CD4-positive, alpha-beta T cell (primary cell): ENCODE measurements around the gene DOK3. TPM values are rescaled to one million over a fixed set of nuclear protein-coding genes. Genes with fewer than 3 reads are reported as not detected.
"Not testable (repeated sequence)": the region's sequence is repeated elsewhere in the genome, so short reads cannot be mapped to it uniquely, and the experiment has no call there.

ENCODE experiments used
- ATAC-seq: fragments of 200-7000 bp; cut with Tn5 transposase; one replicate; pipeline ENCODE4 v1.10.0; 2022; ENCODE audit warnings: mild to moderate bottlenecking; ENCODE audit not compliant: poor library complexity
- CTCF ChIA-PET: fragments of 350-600 bp; sonication (Branson Sonifier 250); formaldehyde crosslinking; loops from one replicate; lab custom pipeline; 2021; ENCODE audit warnings: antibody characterized with exemption, inconsistent platforms; lab: Charles Lee
- POLR2A ChIA-PET: fragments of 350-600 bp; sonication (Branson Sonifier 250); formaldehyde crosslinking; loops from one replicate; lab custom pipeline; 2021; ENCODE audit warnings: antibody characterized with exemption, inconsistent platforms; lab: Charles Lee
- DNase-seq, 14 experiments: peaks; one replicate each; pipeline ENCODE4 v3.0.0-alpha.2; 2013 to 2020; ENCODE audit warnings: mixed read lengths in 2 of 14
- H3K27ac ChIP-seq, 2 donors: one replicate each; pipeline versions ENCODE4 v1.5.1 to v1.7.0; 2013; ENCODE audit warnings: low read length in 2 of 2, low read depth in 1 of 2, mild to moderate bottlenecking in 1 of 2
- H3K27me3 ChIP-seq, 2 experiments: 1 replicate in 1 of 2; 2 replicates in 1 of 2; pipeline versions ENCODE4 v1.6.1 to v1.7.0; 2013; ENCODE audit warnings: low read length in 2 of 2, control low read depth in 1 of 2, mild to moderate bottlenecking in 1 of 2, moderate library complexity in 1 of 2; ENCODE audit not compliant: insufficient read depth in 2 of 2, control insufficient read depth in 1 of 2
- H3K36me3 ChIP-seq: one replicate; pipeline ENCODE4 v1.6.1; 2013; ENCODE audit warnings: low read length, control low read depth; ENCODE audit not compliant: insufficient read depth
- H3K4me1 ChIP-seq: one replicate; pipeline ENCODE4 v1.6.1; 2013; ENCODE audit warnings: low read length, control low read depth; ENCODE audit not compliant: insufficient read depth
- H3K4me3 ChIP-seq: one replicate; pipeline ENCODE4 v1.5.1; 2013; ENCODE audit warnings: mild to moderate bottlenecking, low read length, moderate library complexity
- H3K9me3 ChIP-seq, 2 experiments: 1 replicate in 1 of 2; 2 replicates in 1 of 2; pipeline versions ENCODE4 v1.6.1 to v1.7.0; 2013; ENCODE audit warnings: low read length in 2 of 2, mild to moderate bottlenecking in 2 of 2, control low read depth in 1 of 2, moderate library complexity in 1 of 2; ENCODE audit not compliant: control insufficient read depth in 1 of 2, insufficient read depth in 1 of 2
- H3K27ac Mint-ChIP-seq: one replicate; pipeline ENCODE4 v1.8.0; 2020; ENCODE audit warnings: mixed read lengths
- H3K27me3 Mint-ChIP-seq: one replicate; pipeline ENCODE4 v1.8.0; 2021; ENCODE audit warnings: mixed read lengths
- H3K36me3 Mint-ChIP-seq: one replicate; pipeline ENCODE4 v1.8.0; 2021; ENCODE audit warnings: low read depth, mixed read lengths
- H3K4me1 Mint-ChIP-seq: one replicate; pipeline ENCODE4 v1.8.0; 2021; ENCODE audit warnings: low read depth, mixed read lengths
- H3K4me3 Mint-ChIP-seq: one replicate; pipeline ENCODE4 v1.8.0; 2020; ENCODE audit warnings: mild to moderate bottlenecking, mixed read lengths
- H3K9me3 Mint-ChIP-seq: one replicate; pipeline ENCODE4 v1.8.0; 2020; ENCODE audit warnings: mixed read lengths
- intact Hi-C, 2 experiments: fragments of 100-400 bp; cut with DNase I in 1 of 2; cut with micrococcal nuclease in 1 of 2; formaldehyde crosslinking; loops; one replicate each; pipeline versions ENCODE4 v1.15.1 to v1.9.0; 2023 to 2025; cut with DNase I, micrococcal nuclease
- total RNA-seq, 174 experiments: library from RNA in 2 of 174; stranded (reverse) in 2 of 174; gene quantifications; one replicate each; pipeline ENCODE4 v1.2.3 and lab custom pipeline; 2021 to 2026
- TF ChIP-seq, protein P1 (sequence below): fragments of 200-600 bp; IDR thresholded peaks from one replicate; pipeline ENCODE4 v1.8.0; 2022; ENCODE audit warnings: antibody characterized with exemption, mild to moderate bottlenecking

Gene DOK3
- total RNA-seq, 2 experiments from 2014 or later, result 1.3 to 1.4 TPM

DNA sequence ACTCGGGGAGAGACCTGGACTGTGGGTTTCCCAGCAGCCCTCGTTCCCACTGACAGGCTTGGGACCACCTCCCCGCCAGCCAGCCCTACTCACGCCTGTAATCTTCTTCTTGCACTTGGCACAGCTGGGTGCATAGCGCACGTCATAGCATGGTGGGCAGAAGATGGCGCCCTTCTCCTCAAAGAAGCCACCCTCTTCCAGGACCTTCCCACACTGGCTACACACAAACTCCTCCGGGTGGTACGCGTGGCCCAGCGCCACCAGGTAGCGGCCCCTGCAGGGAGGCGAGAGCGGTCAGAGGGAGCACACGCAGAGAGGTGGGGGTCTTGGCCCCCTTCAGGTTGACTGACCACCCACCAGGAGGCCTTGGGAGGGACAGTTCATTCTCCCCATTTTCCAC lies 21.7 kb downstream of the DOK3 start:
- H3K4me1 Mint-ChIP-seq, result no peaks in the 10 kb centered on the region
- no peaks in the 10 kb centered on the region for H3K9me3 Mint-ChIP-seq
- Histone ChIP-seq H3K27ac (no peak overlapping the region), H3K36me3 (peaks cover 8% of the 10 kb centered on the region), H3K4me3 (no peak overlapping the region), H3K27me3 (no peaks in the 10 kb centered on the region), H3K4me1 (no peaks in the 10 kb centered on the region), H3K9me3 (no peaks in the 10 kb centered on the region)
- peaks cover 5% of the 10 kb centered on the region for H3K36me3 Mint-ChIP-seq
- ATAC-seq (no peak), DNase-seq (peak in 1 of 14 experiments; percentile 24)
- no peak overlapping the region for H3K4me3 Mint-ChIP-seq
- ChIA-PET CTCF (interaction anchor here (1.0 kb wide), 1 partner anchor 97 kb away, joined by 3 read pairs; no protein-coding TSS in a partner anchor), POLR2A (no interaction called here)
- no peak overlapping the region for H3K27ac Mint-ChIP-seq
- no peaks in the 10 kb centered on the region for H3K27me3 Mint-ChIP-seq
- intact Hi-C loops, result no loop called here
- TF ChIP-seq, protein P1, sequence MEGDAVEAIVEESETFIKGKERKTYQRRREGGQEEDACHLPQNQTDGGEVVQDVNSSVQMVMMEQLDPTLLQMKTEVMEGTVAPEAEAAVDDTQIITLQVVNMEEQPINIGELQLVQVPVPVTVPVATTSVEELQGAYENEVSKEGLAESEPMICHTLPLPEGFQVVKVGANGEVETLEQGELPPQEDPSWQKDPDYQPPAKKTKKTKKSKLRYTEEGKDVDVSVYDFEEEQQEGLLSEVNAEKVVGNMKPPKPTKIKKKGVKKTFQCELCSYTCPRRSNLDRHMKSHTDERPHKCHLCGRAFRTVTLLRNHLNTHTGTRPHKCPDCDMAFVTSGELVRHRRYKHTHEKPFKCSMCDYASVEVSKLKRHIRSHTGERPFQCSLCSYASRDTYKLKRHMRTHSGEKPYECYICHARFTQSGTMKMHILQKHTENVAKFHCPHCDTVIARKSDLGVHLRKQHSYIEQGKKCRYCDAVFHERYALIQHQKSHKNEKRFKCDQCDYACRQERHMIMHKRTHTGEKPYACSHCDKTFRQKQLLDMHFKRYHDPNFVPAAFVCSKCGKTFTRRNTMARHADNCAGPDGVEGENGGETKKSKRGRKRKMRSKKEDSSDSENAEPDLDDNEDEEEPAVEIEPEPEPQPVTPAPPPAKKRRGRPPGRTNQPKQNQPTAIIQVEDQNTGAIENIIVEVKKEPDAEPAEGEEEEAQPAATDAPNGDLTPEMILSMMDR, result no peak

DNA sequence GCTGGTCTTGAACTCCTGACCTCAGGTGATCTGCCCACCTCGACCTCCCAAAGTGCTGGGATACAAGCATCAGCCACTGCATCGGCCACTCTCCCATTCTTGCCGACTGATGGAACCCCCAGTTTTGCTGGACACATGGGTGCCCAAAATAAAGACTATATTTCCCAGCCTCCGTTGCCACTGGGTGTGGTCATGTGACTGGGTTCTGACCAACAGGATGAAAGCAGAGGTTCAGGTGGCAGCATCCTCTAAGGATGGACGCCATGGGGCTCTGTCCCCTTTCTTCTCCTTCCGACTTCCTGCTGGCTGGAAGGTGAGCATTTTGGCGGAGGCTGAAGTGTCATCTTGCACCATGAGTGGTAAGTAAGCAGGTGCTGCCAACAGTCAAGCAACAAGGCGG lies 22.5 kb downstream of the DOK3 start:
- no peak for DNase-seq
- H3K27me3 ChIP-seq, result no peaks in the 10 kb centered on the region
- ATAC-seq, result no peak
- peaks cover 8% of the 10 kb centered on the region for H3K36me3 ChIP-seq
- ChIA-PET CTCF (interaction anchor here (0.6 kb wide), 1 partner anchor 118 kb away, joined by 3 read pairs; no protein-coding TSS in a partner anchor), POLR2A (no interaction called here)
- intact Hi-C loops, result no loop called here
- no peaks in the 10 kb centered on the region for H3K4me1 ChIP-seq
- no peaks in the 10 kb centered on the region for H3K9me3 ChIP-seq
- H3K4me3 ChIP-seq, result no peak overlapping the region
- H3K36me3 Mint-ChIP-seq, result no peaks in the 10 kb centered on the region
- no peak overlapping the region for H3K27ac Mint-ChIP-seq
- H3K27ac ChIP-seq, result no peak overlapping the region
- no peaks in the 10 kb centered on the region for H3K9me3 Mint-ChIP-seq
- no peak overlapping the region for H3K4me3 Mint-ChIP-seq
- no peaks in the 10 kb centered on the region for H3K27me3 Mint-ChIP-seq
- TF ChIP-seq, protein P1, result no peak
- no peaks in the 10 kb centered on the region for H3K4me1 Mint-ChIP-seq

DNA sequence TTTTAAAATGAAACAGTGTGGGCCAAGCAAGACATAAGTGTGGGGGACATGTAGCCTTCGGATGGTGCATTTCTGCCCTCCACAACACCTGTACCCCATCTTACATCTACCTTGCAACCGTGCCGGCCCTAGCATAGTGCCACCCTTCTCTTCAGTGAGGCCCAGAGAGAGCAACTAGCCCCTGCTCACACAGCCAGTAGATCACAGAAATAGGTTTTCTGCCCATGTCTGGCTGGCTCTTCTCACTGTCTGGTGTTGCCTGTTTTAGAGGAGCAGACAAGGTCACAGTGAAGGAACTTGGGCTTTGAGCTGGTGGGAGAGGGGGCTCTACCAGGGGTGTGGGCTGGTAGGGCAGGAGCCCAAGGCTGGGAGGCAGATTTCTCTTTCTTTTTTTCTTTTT lies 23.4 kb downstream of the DOK3 start:
- ChIA-PET CTCF (no interaction called here), POLR2A (no interaction called here)
- intact Hi-C loops, result no loop called here
- H3K9me3 Mint-ChIP-seq, result no peaks in the 10 kb centered on the region
- Histone ChIP-seq H3K4me3 (no peak overlapping the region), H3K27ac (no peak overlapping the region), H3K36me3 (peaks cover 8% of the 10 kb centered on the region), H3K9me3 (no peaks in the 10 kb centered on the region), H3K27me3 (no peaks in the 10 kb centered on the region), H3K4me1 (no peaks in the 10 kb centered on the region)
- H3K27ac Mint-ChIP-seq, result no peak overlapping the region
- ATAC-seq (no peak), DNase-seq (no peak)
- TF ChIP-seq, protein P1, result no peak
- no peaks in the 10 kb centered on the region for H3K36me3 Mint-ChIP-seq
- no peaks in the 10 kb centered on the region for H3K4me1 Mint-ChIP-seq
- H3K4me3 Mint-ChIP-seq, result no peak overlapping the region
- H3K27me3 Mint-ChIP-seq, result no peaks in the 10 kb centered on the region

DNA sequence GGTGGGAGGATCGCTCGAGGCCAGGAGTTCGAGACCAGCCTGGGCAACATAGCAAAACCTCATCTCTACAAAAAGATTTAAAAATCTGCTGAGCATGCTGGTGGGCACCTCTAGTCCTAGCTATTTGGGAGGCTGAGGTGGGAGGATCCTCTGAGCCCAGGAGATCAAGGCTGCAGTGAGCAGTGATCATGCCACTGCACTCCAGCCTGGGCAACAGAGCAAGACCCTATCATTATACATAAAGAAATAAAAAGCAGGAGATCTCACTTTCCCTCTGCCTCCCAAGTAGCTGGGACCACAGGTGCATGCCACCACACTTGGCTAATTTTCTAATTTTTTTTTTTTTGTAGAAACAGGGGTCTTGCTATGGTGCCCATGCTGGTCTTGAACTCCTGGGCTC lies 23.9 kb downstream of the DOK3 start:
- H3K4me3 ChIP-seq, H3K4me1 ChIP-seq, H3K36me3 Mint-ChIP-seq, H3K27me3 Mint-ChIP-seq, H3K4me3 Mint-ChIP-seq, DNase-seq, H3K4me1 Mint-ChIP-seq, H3K9me3 ChIP-seq, intact Hi-C loops, H3K27me3 ChIP-seq, ATAC-seq, H3K9me3 Mint-ChIP-seq, CTCF ChIA-PET, POLR2A ChIA-PET, H3K27ac ChIP-seq, H3K36me3 ChIP-seq, H3K27ac Mint-ChIP-seq: not testable (repeated sequence)
